GM21528 (cell line): ENCODE data around the gene KRTAP23-1.

ENCODE experiments used
- ATAC-seq: cut with Tn5 transposase; IDR thresholded peaks from one replicate; pipeline ENCODE4 v1.9.1; 2021; ENCODE audit warnings: mild to moderate bottlenecking, moderate library complexity; ENCODE audit not compliant: unreplicated experiment, low FRiP score

The KRTAP23-1 gene

GRCh38 chr21:30315701-30316100 lies 32.7 kb downstream of the KRTAP23-1 start:
- no peak for ATAC-seq

- ATAC-seq: no peak
Observed at GRCh38 chr21:30306884-30307283, 41.5 kb downstream of the KRTAP23-1 start.

GRCh38 chr21:30305136-30305535 lies 43.3 kb downstream of the KRTAP23-1 start:
- ATAC-seq: no peak
